SKM-1 (cell line): Measurements from ENCODE around the gene NTSR1.
A peak's percentile ranks its signal among the peaks of the same experiment; 100 is the strongest.

ENCODE experiments used
- DNase-seq: peaks from one replicate; lab custom pipeline; 2025; ENCODE audit not compliant: unreplicated experiment; lab: John Stamatoyannopoulos, UW

NTSR1 gene

DNA sequence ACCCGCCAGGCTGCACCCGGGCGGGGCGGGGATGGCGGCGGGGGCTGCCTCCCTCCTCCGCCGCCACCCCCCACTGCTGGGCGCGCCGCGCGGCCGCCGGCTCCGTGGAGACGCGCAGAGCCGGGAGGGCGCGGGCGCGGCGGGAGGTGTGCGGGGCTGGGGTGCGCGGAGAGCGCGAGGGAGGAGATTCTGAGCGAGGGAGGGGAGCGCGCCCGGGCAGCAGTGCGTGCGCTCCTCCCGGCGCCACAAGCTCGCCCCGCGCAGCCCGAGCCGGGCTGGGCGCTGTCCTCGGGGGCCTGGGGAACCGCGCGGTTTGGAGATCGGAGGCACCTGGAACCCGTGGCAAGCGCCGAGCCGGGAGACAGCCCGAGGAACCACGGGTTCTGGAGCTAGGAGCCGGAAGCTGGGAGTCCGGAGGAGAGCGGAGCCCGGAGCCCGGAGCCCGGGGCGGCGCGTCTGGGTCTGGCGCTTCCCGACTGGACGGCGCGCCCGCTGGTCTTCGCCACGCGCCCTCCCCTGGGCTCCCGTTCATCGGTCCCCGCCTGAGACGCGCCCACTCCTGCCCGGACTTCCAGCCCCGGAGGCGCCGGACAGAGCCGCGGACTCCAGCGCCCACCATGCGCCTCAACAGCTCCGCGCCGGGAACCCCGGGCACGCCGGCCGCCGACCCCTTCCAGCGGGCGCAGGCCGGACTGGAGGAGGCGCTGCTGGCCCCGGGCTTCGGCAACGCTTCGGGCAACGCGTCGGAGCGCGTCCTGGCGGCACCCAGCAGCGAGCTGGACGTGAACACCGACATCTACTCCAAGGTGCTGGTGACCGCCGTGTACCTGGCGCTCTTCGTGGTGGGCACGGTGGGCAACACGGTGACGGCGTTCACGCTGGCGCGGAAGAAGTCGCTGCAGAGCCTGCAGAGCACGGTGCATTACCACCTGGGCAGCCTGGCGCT, at the start of gene NTSR1:
Gene NTSR1, plus strand, starts transcription at position 246 of the 946 bp plus-strand sequence. Its CDS starts 372 bp downstream, at position 618.
- DNase-seq = no peak

DNA sequence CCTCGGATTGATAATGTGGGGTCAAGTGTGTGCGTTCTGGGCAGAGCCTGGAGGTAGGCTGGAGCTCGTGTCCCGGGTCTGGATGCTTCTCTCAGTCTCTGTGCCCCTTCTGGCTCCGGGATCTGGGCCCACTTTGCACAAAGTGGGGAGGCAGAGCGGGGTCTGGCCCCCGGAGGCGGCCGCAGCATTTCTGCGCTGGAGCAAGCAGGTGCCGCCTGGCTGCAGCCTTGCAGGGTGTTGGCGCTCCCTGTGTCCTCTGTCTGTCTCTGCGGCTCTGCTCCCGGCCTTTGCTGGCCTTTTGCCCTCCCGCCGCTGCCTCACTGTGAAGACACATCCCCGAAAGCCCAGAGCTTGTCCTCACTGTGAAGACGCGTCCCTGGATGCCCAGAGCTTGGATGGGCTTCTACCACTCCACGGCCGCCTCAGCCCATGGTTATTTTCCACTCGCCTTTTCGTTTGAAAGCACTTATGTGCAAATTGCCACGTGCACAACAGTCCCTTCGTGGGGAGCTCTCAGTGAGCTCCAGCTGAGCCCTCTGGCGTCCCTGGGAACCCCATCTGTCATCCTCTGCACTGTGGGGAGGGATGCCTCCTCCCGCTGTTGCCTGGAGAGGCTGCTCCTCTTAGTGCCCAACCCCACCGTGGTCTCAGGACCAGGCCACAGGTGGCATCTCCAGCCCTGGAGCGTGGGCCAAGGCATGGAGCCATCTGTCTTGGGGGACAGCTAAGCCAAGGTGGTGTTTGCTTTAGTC, 49.0 kb upstream of the NTSR1 start:
- DNase-seq = no peak

DNA sequence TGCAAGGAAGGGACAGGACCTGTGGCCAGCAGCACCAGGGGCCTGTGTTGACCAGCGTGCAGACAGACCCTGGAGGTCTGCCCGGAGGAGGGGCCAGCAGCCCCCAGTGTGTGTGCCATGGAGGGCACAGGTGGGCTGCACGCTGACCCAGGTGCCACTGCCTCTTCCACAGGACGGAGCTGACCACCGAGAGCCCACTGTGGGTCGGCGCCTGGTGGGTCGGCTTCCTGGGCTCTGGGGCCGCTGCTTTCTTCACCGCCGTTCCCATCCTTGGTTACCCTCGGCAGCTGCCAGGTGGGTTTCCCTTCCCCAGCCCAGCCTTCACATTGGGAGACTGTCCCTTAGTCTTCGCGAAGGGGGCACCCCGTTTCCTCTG, 48.4 kb upstream of the NTSR1 start:
- DNase-seq = no peak

DNA sequence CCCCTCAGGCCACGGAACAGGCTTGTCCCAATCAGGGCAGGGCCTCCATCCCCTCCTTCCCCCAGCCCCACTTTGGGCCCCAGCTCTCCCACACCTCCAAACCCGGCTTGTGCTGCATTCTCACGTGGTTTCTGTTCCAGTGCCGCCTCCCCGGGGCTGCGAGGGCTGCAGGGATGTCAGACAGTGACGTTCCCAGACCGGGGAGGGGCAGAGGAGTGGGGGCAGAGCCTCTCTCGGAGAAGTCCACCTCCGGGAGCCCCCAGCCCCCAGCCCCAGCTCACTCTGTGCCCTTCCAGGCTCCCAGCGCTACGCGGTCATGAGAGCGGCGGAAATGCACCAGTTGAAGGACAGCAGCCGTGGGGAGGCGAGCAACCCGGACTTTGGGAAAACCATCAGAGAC, 47.9 kb upstream of the NTSR1 start:
- no peak for DNase-seq

DNA sequence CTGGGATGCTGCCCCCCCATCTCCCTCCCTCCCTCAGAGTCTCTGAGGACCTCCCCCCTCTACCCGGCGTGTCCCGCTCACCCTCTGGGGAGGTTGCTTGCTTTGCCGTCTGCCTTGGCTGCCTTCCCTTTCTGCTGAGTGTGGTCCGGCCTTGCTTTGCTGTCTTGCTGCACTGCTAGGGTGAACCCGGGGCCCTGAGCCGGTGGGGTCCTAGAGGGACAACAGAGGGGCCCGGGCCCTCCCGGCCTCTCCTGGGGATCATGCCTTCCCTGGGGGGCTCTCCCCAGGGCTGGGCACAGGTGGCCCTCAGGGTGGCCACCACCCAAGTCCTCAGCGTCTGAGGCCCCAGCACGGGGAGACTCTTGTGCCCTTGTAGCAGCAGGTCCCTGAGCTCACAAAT, 47.0 kb upstream of the NTSR1 start:
- DNase-seq = no peak

GRCh38 chr20:62662422-62662821, 46.2 kb upstream of the NTSR1 start:
- DNase-seq = no peak

GRCh38 chr20:62663145-62664018, 45.3 kb upstream of the NTSR1 start:
- no peak for DNase-seq

- no peak for DNase-seq
Measured at GRCh38 chr20:62664019-62664971, 44.3 kb upstream of the NTSR1 start.

DNA sequence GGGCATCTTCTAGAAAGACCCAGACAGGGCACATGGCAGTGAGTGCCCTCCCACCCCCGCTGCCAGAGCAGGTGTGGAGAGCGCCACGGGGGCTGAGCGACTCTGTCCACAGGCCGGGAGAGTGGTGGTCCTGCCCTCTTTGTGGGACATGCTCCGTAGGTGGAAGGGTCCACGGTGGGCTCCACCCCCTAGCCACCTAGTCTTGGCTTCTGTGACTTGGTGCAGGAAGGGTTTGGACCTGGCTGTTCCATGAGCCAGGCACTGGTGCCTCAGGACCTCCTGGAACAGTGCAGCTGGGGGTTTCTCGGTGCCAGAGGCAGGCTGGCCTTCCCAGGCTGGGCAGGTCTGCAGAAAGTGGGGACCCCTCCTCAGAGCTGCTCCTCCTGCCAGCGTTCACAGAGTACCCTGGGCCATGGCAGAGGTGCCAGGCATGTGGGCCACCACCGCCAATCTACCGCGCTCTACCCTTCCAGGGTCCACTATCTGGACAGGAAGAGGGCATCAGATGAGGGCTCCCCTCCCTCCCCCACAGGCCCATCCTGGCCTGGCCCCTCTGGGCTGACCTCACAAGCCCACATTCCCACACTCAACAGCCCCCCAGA, 43.4 kb upstream of the NTSR1 start:
- no peak for DNase-seq

DNA sequence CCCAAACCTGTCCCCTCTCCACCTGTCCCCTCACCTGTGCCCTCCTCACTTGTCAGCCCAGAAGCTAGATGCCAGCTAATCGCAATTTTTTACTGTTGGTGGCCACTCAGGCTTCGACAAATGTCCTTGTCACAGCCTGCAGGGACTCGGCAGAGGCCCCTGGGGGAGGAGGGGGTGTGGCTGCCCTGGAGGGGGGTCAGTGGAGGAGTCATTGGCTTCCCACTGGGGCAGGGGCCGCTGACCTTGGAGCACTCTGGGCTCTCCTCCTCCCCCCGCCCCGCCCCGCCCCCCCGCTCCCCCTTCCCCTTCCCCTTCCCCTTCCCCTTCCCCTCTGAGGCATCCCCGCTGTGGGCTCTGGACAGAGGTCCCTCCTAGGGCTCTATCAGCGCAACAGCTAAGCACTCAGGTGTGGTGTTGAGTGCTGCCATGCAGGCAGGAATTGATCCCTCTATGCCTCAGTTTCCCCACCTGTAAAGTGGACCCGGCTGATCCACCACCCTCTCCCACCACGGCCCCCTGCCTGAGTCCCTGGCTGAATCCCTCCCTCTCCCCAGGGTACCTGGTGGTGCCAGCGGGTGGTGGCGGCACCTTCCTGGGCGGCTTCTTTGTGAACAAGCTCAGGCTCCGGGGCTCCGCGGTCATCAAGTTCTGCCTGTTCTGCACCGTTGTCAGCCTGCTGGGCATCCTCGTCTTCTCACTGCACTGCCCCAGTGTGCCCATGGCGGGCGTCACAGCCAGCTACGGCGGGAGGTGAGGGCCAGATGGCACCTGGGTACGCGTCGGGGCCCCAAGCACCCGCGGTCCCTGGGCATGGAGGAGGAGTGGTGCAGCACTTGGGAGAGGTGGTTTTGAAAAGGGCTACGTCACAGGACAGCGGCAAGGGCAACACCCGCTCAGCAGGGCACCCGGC, 42.6 kb upstream of the NTSR1 start:
- no peak for DNase-seq

DNA sequence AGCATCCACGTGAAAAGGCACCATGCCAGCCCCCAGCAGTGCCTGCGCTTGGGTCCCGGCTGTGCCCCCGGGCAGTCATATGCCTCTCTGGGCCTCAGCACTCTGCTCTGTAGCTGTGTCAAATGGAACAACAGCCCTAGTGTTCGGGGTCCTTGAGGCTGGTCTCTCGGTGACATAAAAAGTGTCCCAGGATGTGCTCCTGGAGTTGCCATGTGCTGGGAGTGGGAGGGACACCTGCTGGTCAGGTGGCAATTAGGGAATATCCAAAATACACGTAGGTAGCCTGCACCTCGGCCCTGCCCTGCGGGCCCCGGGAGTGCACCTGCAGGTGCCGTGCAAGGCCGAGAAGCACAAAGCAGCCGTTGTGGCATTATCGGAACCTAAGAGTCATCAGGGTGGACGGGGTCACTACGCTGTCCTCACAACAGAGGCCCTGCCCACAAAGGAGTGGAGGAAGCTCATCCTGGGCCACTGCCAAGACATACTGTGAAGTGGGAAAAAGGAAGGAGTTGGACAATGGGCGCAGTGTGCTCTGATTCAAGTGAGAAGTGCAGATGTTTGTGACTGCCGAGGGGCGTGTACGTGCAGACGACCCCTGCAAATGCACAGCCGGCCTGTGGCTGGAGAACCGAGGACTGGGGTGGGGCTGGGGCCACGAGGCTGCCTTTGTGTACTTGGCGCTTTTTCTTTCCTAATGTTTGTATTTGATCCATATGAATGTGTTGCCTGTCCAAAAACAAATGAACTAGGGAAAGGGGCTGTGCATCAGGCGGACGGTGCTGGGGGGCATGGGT, 41.7 kb upstream of the NTSR1 start:
- no peak for DNase-seq

GRCh38 chr20:62667530-62668440, 40.9 kb upstream of the NTSR1 start:
- no peak for DNase-seq

DNA sequence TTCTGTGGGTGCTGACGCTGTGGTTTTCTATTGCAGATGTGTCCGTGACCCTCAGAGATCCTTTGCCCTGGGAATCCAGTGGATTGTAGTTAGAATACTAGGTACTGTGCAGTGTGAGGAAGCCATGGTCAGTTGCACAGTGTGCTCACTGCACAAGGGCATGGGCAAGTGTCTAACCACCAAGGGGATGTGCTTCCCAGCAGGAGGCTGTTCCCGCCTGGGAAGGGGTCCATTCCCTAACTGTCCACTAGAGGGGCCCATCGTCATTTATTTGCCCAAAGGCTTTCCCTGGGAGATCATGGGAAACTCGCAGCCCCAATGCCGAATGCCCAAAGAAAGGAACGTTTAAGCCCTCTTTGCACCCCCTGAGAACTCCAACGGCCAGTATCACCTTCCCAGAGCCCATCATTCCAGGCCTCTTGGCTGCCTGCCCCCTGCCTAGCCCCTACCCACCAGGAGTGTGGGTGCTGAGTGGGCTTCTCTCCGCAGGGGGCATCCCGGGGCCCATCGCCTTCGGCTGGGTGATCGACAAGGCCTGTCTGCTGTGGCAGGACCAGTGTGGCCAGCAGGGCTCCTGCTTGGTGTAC, 40.1 kb upstream of the NTSR1 start:
- peak; percentile 28 for DNase-seq

- no peak for DNase-seq
Measured at GRCh38 chr20:62669249-62669648, 39.4 kb upstream of the NTSR1 start.

- no peak for DNase-seq
Measured at GRCh38 chr20:62670156-62670555, 38.5 kb upstream of the NTSR1 start.

DNA sequence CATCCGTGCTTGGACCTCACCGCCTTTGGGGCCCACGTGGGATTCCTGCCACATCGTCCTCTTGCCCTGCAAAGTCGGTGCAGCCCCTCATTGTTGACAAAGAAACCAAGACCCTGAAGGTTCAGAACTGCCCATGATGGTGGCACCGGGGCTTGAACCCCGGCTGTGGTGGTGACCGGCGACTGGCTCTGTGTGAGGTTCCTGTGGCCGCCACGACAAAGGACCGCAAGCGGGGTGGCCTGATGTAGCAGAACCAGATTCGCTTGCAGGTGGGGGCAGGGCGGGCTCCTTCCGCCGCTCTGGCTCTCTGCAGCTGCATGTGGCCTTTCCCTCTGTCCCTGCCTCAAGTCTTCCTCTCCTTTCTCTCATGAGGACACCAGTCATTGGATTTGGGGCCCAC, 37.6 kb upstream of the NTSR1 start:
- no peak for DNase-seq
